ENCODE measurements around the gene RNF220.

The RNF220 gene

GRCh38 chr1:44640200-44640853 lies 235.3 kb downstream of the RNF220 start:
- no peak for TF ChIP-seq GATA2 (IDR thresholded peaks at IDR 0.05; ENCODE audit: low read depth, low read length)
- TF ChIP-seq GATA3 (IDR thresholded peaks at IDR 0.05; ENCODE audit: low read depth, low read length) = no peak

GRCh38 chr1:44641126-44642102 lies 236.4 kb downstream of the RNF220 start:
- TF ChIP-seq GATA2 (IDR thresholded peaks at IDR 0.05; ENCODE audit: low read depth, low read length) = peak; percentile 54; the same call in 1 of the 2 replicates
- no peak for TF ChIP-seq GATA3 (IDR thresholded peaks at IDR 0.05; ENCODE audit: low read depth, low read length)

- TF ChIP-seq GATA2 (IDR thresholded peaks at IDR 0.05; ENCODE audit: low read depth, low read length) (no peak), GATA3 (IDR thresholded peaks at IDR 0.05; ENCODE audit: low read depth, low read length) (no peak)
Measured at GRCh38 chr1:44642255-44642654, 237.2 kb downstream of the RNF220 start.

- TF ChIP-seq GATA3 (IDR thresholded peaks at IDR 0.05; ENCODE audit: low read depth, low read length) (no peak), GATA2 (IDR thresholded peaks at IDR 0.05; ENCODE audit: low read depth, low read length) (no peak)
Measured at GRCh38 chr1:44642925-44643324, 237.9 kb downstream of the RNF220 start.

- no peak for TF ChIP-seq GATA3 (IDR thresholded peaks at IDR 0.05; ENCODE audit: low read depth, low read length)
Measured at GRCh38 chr1:44643721-44644334, 238.8 kb downstream of the RNF220 start.

- TF ChIP-seq GATA3 (IDR thresholded peaks at IDR 0.05; ENCODE audit: low read depth, low read length) (no peak), GATA2 (IDR thresholded peaks at IDR 0.05; ENCODE audit: low read depth, low read length) (no peak)
Measured at GRCh38 chr1:44644806-44645205, 239.8 kb downstream of the RNF220 start.

GRCh38 chr1:44645476-44646244 lies 240.6 kb downstream of the RNF220 start:
- TF ChIP-seq GATA2 (IDR thresholded peaks at IDR 0.05; ENCODE audit: low read depth, low read length) = no peak
- TF ChIP-seq GATA3 (IDR thresholded peaks at IDR 0.05; ENCODE audit: low read depth, low read length) = no peak

GRCh38 chr1:44646261-44647110 lies 241.4 kb downstream of the RNF220 start:
- TF ChIP-seq GATA2 (IDR thresholded peaks at IDR 0.05; ENCODE audit: low read depth, low read length) = no peak
- no peak for TF ChIP-seq GATA3 (IDR thresholded peaks at IDR 0.05; ENCODE audit: low read depth, low read length)

- TF ChIP-seq GATA3 (IDR thresholded peaks at IDR 0.05; ENCODE audit: low read depth, low read length) = no peak
- no peak for TF ChIP-seq GATA2 (IDR thresholded peaks at IDR 0.05; ENCODE audit: low read depth, low read length)
Measured at GRCh38 chr1:44647896-44648295, 242.8 kb downstream of the RNF220 start.

- no peak for TF ChIP-seq GATA2 (IDR thresholded peaks at IDR 0.05; ENCODE audit: low read depth, low read length)
Measured at GRCh38 chr1:44648529-44649250, 243.6 kb downstream of the RNF220 start.

GRCh38 chr1:44649788-44650158 lies 244.7 kb downstream of the RNF220 start:
- TF ChIP-seq GATA3 (IDR thresholded peaks at IDR 0.05; ENCODE audit: low read depth, low read length) = no peak
- TF ChIP-seq GATA2 (IDR thresholded peaks at IDR 0.05; ENCODE audit: low read depth, low read length) = no peak

- TF ChIP-seq GATA3 (IDR thresholded peaks at IDR 0.05; ENCODE audit: low read depth, low read length) (no peak), GATA2 (IDR thresholded peaks at IDR 0.05; ENCODE audit: low read depth, low read length) (0 out of 2 replicates have a peak, but pooled peaks have one; percentile 16)
Measured at GRCh38 chr1:44650159-44650831, 245.2 kb downstream of the RNF220 start.

Measured in SH-SY5Y (cell line).